ENCODE measurements around the gene LGR6.

The LGR6 gene

GRCh38 chr1:202355944-202356553 lies 162.4 kb downstream of the LGR6 start:
- DNase-seq: no peak

- no peak for DNase-seq
Measured at GRCh38 chr1:202357506-202357905, 163.9 kb downstream of the LGR6 start.

- DNase-seq: no peak
Measured at GRCh38 chr1:202361224-202361623, 167.6 kb downstream of the LGR6 start.

GRCh38 chr1:202361701-202362100 lies 168.1 kb downstream of the LGR6 start:
- DNase-seq: no peak

- DNase-seq: no peak
Measured at GRCh38 chr1:202362212-202362611, 168.6 kb downstream of the LGR6 start.

- DNase-seq: no peak
Measured at GRCh38 chr1:202365092-202365815, 171.7 kb downstream of the LGR6 start.

- DNase-seq: no peak
Measured at GRCh38 chr1:202367271-202367670, 173.7 kb downstream of the LGR6 start.
